ENCODE measurements around the gene VPS51.

GRCh38 chr11:65087216-65087615 is 8.8 kb upstream of the VPS51 start:
- TF ChIP-seq POLR2A (IDR thresholded peaks at IDR 0.05) (no peak), CTCF (IDR thresholded peaks at IDR 0.05 in 4 of 5, conservative IDR thresholded peaks at IDR 0.05 in 1 of 5) (no peak)

All from gastrocnemius medialis (tissue), 4 donors.